HG02870 (cell line): ENCODE measurements around the gene CBARP.
"Not testable (repeated sequence)": the region's sequence is repeated elsewhere in the genome, so short reads cannot be mapped to it uniquely, and the experiment has no call there.

Source experiments
- ATAC-seq: cut with Tn5 transposase; IDR thresholded peaks from one replicate; pipeline ENCODE4 v1.9.1; 2021; ENCODE audit warnings: mild to moderate bottlenecking, moderate library complexity; ENCODE audit not compliant: unreplicated experiment

Gene CBARP

DNA sequence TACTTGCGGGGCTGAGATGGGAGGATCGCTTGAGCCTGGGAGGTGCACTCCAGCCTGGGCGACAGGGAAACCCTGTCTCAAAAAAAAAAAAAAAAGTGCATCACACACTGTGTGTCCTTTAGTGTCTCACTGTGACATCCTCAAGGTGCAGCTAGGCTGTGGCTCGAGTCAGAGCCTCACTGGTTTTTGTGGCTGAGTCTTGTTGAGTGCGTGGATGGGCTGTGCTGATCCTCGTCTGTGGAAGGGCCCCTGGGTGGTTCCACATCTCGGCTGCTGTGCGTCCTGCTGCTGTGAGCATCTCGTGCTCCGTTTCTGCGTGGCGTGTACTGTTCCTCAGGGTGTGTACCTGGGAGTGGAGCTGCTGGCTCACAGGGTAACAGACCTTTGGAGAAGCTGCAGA lies 21.0 kb downstream of the CBARP start:
- no peak for ATAC-seq

- ATAC-seq, result no peak
Observed at GRCh38 chr19:1214862-1215731, 22.7 kb downstream of the CBARP start.

- ATAC-seq, result no peak
Observed at GRCh38 chr19:1214299-1214861, 23.4 kb downstream of the CBARP start.

DNA sequence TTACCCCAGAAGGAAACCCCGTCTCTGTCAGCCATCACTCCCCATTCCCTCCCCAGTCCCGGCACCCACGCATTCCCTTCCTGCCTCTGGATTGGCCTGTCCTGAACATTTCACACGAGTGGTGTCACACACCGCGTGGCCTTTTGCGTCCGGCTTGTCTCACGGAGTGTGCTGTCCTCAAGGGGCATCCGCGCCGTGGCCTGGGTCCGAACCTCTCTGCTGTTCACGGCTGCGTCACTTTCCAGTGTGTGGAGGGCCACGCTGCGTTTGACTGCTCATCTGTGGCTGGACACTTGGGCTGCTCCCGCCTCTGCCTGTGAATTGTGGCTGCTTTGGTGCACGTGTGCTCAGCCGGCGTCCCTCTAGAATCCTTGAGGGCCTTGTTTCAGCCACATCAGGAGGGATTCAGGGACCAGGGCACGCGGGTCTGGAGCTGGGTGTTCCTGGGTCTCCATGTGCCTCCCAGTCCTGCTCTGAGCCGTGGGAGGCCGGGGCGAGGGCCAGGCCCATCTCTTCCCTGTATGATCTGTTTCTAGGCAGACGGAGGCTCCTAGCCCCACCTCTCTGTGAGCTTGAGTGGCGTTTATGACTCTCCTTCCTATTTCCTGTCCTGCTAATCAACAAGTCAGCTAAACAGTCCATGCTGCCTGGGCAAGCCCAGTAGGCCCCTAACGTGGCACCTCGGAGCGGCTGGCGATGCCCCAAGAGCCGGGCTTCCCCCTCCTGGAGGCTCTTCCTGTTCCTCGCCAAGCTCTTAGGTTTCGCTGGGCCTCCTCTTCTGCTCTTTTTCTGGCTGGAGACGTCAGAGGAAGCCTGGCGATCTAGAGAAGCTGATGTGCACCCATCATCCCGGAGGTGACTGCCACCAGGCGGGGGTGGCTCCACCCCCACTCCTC lies 24.2 kb downstream of the CBARP start:
- ATAC-seq, result no peak

- no peak for ATAC-seq
Observed at GRCh38 chr19:1211494-1212234, 26.1 kb downstream of the CBARP start.

DNA sequence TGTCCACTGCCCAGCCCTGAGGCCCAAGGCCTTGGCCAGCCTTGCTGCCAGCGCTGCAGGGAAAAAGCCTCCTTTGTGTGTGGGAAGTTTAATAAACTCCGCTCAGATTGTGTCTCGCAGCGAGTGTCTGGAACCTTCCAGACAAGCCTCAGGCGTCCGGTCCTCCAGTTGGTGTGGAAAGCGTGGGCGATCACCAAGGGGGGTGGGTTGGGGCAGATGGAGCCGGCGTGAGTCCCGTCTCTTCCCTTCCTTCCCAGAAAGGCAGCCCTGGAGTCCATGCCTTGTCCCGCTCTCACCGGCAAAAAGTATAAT lies 27.6 kb downstream of the CBARP start:
- ATAC-seq, result no peak

DNA sequence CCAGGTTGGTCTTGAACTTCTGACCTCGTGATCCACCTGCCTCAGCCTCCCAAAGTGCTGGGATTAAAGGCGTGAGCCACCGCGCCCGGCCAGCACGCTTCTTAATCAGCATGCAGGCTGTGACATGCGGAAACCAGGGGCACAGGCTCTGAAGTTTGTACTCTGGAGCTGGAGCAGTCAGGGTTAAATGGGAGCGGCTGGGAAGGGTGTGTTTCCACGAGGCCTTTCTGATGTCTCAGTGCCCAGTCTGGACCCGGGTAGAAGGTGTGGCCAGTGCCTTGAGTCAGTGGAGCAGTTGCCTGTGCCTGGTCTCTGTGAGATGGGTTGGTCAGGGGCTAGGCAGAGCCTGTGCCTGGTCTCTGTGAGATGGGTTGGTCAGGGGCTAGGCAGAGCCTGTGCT lies 29.0 kb downstream of the CBARP start:
- not testable (repeated sequence) for ATAC-seq

DNA sequence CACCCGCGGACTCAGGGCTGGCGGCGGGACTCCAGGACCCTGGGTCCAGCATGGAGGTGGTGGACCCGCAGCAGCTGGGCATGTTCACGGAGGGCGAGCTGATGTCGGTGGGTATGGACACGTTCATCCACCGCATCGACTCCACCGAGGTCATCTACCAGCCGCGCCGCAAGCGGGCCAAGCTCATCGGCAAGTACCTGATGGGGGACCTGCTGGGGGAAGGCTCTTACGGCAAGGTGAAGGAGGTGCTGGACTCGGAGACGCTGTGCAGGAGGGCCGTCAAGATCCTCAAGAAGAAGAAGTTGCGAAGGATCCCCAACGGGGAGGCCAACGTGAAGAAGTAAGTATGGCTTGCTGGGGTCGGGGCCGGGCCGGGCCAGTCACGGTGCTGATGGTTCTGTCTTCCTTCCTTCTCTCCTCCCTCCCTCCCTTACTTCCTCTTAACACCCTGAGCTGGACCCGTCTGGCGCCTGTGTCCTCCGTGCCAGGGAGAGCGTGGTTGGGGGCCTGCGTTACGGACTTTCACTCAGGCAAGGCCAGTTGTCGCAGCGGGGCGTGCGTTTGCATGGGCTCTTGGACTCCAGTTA lies 30.8 kb downstream of the CBARP start:
- ATAC-seq, result no peak

GRCh38 chr19:1206150-1206863 lies 31.5 kb downstream of the CBARP start:
- ATAC-seq, result no peak

DNA sequence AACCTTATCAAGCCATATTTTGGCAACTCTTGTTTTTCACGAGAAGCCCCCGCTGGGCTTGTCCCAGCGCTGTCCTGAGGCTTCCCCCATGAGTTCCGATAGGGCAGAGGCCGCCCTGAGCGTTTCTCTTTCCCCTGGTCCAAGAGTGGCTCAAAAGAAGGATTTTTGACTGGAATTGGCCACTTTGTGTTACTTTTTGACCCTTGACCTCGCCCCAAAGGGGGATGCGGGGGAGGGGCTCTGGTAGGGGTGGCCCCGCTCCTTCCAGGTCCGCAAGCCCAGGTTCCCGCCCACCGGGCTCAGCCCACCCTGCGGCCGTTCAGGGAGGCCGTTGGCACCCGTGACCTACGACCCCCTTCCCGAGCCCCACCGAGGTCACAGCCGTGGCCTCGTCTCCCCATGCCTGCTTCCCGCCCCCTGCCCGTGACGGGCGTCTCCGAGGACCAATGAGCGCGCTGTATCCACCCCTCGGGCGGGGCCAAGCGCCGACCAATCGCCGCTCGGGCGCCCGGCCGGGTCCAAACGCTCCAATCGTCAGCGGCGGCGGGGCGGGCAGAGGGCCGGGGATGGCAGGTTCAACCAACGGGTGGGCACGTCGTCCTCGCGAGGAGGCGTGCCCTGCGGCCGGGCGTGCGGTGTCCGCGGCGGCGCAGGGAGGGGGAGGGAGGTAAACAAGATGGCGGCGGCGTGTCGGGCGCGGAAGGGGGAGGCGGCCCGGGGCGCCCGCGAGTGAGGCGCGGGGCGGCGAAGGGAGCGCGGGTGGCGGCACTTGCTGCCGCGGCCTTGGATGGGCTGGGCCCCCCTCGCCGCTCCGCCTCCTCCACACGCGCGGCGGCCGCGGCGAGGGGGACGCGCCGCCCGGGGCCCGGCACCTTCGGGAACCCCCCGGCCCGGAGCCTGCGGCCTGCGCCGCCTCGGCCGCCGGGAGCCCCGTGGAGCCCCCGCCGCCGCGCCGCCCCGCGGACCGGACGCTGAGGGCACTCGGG lies 32.4 kb downstream of the CBARP start, which contains the start of gene STK11:
Gene STK11, plus strand, starts transcription at position 665 of the 986 bp plus-strand sequence. CDS start 1,136 bp downstream, outside the sequence.
- ATAC-seq, result peak; percentile 85

GRCh38 chr19:1200614-1201013 lies 37.2 kb downstream of the CBARP start:
- ATAC-seq, result not testable (repeated sequence)

- no peak for ATAC-seq
Observed at GRCh38 chr19:1199531-1199930, 38.3 kb downstream of the CBARP start.

- ATAC-seq, result no peak
Observed at GRCh38 chr19:1189419-1189818, 48.4 kb downstream of the CBARP start.

DNA sequence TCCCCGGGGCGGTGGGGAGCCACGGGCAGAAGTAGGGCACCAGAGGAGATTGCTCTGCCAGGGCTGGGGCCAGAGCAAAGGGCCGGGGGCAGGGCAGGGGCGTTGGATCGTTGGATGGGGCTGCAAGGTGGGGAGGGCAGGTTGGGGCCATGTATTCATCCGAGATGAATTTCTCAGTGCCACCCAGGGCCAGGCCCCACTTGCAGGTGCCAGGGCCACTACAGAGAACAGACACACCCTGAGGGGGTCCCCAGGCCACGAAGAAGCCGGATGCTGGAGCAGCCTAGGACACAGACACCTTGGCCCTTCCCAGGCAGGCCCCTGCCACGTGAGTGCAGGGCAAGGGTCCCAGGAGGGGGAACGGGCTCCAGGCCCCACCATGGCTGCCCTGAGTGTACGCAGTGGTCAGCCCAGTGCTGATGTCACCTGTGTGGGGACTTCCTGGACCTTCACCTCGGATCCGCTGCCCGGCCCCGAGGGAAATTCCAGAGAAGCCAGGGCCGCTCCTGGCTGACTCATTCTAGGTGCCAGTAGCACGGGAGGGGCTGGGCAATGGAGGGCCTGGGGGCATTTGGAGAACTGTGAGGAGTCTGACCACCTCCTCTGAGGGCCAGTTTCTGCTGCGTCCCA lies 54.1 kb downstream of the CBARP start:
- ATAC-seq, result no peak

DNA sequence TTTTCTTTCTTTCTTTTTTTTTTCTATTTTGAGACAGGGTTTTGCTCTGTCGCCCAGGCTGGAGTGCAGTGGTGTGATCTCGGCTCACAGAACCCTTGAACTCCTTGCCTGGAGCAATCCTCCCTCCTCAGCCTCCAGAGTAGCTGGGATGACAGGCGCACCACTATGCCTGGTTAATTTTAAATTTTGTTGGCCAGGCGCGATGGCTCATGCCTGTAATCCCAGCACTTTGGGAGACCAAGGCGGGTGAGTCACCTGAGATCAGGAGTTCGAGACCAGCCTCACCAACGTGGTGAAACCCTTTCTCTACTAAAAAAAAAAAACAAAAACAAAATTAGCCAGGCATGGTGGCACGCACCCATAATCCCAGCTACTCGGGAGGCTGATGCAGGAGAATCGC lies 55.1 kb downstream of the CBARP start:
- no peak for ATAC-seq

- ATAC-seq, result no peak
Observed at GRCh38 chr19:1182068-1182467, 55.7 kb downstream of the CBARP start.

- no peak for ATAC-seq
Observed at GRCh38 chr19:1181606-1182005, 56.2 kb downstream of the CBARP start.
